Colon (tissue), 2 donors: ENCODE results near the gene MYO9B.
"Not testable (repeated sequence)": the region's sequence is repeated elsewhere in the genome, so short reads cannot be mapped to it uniquely, and the experiment has no call there.

Experiments
- FAIRE-seq: peaks from 2 replicates; lab custom pipeline; 2012; peaks lifted over from hg19 to GRCh38; lab: Jason Lieb, UNC
- donor health status: control.
- donor health status: control.

MYO9B gene

DNA sequence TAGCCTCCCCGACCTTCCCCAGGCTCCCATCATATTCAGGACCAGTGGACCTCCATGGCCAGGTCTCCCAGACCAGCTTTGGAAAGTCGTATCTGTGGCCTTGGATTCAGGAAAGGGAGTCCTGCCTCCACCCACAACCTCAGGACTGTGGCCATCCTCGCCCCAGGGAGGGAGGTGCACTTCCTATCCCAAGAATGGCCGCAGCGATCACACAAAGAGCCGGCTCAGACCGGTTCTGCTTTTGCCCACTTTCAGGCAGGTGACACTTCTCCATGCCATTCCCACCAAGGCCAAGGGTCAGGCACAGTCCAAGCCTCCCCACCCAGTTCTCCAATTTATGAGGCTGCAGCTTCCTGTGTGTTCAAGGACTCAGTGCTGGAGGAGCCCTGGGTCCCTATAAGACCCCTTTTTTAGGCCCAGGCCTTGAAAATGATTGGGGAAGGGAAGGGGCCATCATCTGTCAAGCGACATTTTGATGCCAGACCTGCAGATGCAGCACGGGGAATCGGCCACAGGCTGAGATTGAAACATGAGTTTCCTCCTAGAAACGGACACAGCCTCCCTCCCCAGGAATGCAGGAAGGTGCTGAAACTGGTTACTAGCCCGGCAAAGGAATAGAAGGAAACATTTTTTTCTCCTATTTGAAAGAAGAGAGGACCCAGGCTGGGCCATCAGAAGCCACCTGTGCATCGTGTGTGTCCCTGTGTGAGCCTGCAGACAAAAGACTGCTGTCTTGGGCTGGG lies 74.0 kb downstream of the MYO9B start:
- FAIRE-seq = no peak

DNA sequence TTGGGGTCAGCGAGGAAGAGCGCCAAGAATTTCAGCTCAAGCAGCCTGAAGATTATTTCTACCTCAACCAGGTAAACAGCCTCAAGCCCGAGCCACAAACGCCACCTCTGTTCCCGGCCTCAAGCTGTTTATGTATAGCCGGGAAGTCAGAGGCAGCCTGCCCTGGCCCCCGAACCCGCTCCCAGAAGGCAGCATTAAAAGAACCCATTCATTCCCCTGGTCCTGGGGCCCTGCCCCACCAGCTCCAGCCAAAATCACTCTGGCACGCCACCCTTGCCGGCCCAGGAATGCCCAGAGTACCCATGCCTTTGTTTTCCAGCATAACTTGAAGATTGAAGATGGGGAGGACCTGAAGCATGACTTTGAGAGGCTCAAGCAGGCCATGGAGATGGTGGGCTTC lies 78.4 kb downstream of the MYO9B start:
- no peak for FAIRE-seq

DNA sequence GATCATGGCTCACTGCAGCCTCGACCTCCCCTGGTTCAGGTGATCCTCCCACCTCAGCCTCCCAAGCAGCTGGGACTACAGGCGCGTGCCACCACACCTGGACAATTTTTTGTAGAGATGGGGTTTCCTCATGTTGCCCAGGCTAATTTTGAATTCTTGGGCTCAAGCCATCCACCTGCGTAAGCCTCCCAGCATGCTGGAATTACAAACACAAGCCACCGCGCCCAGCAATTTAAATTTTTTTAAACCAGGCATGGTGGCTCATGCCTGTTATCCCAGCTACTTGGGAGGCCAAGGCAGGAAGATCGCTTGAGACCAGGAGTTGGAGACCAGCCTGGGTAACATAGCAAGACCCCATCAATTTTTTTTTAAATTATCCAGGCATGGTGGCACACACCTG lies 79.7 kb downstream of the MYO9B start:
- FAIRE-seq = no peak

DNA sequence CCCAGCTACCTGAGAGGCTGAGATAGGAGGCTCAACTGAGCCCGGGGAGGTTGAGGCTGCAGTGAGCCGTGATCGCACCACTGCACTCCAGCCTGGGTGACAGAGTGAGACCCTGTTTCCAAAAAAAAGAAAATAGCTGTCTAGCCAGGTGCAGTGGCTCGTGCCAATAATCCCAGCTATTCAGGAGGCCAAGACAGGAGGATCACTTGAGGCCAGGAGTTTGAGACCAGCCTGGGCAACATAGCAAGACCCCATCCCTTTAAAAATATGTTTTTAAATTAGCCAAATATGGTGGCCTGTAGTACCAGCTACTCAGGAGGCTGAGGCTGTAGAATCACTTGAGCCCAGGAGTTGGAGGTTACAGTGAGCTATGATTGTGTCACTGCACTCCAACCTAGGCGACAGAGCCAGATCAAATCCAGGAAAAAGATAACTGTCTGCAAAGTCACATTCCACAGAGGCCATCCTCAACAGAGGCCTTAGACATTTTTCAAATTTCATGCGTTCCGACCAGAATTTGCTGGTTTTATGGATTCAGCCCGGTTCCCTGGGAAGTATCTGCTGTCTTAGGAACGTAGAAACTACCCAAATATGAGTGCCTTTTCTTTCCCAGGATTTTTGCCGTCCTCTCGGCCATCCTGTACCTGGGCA lies 80.8 kb downstream of the MYO9B start:
- no peak for FAIRE-seq

GRCh38 chr19:17156947-17157302 lies 81.3 kb downstream of the MYO9B start:
- no peak for FAIRE-seq

- no peak for FAIRE-seq
Observed at GRCh38 chr19:17158584-17158983, 83.0 kb downstream of the MYO9B start.

- FAIRE-seq = no peak
Observed at GRCh38 chr19:17159466-17160393, 84.2 kb downstream of the MYO9B start.

GRCh38 chr19:17160908-17161307 lies 85.3 kb downstream of the MYO9B start:
- no peak for FAIRE-seq

- not testable (repeated sequence) for FAIRE-seq
Observed at GRCh38 chr19:17162131-17162530, 86.6 kb downstream of the MYO9B start.

GRCh38 chr19:17162580-17162979 lies 87.0 kb downstream of the MYO9B start:
- FAIRE-seq = no peak

DNA sequence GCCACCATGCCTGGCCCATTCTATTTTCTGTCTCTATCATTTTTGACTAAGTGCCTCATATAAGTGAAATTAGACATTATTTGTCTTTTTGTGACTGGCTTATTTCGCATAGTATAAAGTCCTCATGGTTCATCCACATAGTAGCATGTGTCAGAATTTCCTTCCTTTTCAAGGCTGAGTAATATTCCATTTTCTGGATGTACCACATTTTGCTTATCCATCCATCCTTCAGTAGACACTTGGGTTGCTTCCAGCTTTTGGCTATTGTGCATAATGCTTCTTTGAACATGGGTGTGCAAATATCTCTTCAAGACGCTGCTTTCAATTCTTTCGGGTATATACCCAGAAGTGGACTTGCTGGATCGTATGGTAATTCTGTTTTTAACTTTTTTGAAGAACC lies 88.1 kb downstream of the MYO9B start:
- no peak for FAIRE-seq

DNA sequence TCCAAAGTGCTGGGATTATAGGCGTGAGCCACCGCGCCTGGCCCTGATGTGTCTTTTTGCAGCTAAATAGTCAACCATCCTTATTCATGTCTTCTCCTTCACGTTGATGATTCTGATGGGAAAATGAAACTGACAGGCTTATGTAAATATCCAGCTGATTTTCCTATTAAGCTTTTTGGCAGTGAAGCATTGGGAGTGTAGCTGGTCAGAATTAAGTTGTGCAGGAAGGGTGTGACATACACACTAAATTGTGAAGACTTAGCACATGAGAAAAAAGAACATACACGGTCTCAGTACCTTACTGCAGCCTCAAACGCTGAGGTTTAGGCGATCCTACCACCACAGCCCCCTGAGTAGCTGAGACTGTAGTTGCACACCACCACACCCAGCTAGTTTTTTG lies 89.1 kb downstream of the MYO9B start:
- no peak for FAIRE-seq

GRCh38 chr19:17165715-17166114 lies 90.1 kb downstream of the MYO9B start:
- no peak for FAIRE-seq

DNA sequence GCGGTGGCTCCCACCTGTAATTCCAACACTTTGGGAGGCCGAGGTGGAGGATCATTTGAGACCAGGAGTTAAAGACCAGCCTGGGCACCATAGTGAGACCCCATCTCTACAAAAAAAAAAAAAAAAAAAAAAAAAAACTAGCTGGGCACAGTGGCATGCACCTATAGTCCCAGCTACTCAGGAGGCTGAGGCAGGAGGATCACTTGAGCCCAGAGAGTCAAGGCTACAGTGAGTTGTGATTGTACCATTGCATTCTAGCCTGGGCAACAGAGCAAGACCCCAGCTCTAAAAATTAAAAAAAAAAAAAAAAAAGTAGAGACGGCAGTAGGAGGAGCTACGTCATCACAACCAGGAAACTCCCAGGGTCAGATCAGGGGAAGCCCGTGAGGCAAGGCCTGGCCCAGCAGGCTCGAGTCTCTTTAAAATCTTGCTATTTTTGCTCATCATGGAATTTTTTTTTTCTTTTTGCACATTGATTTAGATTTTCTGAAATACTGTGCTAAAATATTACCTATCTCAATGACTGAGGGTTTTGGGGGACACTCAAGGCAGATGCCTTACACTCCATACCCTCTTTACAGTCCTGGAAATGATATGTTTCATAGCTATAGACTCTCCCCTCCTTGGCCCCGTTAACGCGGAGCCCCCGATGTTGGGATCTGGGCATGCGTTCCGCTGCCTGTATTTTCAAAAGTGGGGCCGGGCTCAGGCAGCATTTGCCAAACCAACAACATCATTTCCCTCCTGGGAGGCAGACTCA lies 95.1 kb downstream of the MYO9B start:
- FAIRE-seq = no peak

DNA sequence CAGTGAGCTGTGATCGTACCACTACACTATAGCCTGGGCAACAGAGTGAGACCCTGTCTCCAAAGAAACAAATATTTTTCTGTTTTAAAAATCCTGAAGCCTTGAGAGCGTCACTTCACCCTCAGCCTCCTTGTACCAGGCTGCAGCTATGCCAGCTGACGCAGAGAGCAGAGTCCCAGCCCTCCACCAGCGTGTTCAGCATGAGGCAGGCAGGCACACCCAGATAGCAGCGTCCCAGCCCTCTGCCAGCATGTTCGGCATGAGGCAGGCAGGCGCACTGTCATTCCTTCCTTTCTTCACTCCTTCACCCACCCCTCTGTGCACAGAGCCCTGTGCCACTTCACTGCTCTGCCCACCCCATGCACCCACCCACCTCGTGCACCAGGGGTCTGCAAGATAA lies 96.3 kb downstream of the MYO9B start:
- no peak for FAIRE-seq

DNA sequence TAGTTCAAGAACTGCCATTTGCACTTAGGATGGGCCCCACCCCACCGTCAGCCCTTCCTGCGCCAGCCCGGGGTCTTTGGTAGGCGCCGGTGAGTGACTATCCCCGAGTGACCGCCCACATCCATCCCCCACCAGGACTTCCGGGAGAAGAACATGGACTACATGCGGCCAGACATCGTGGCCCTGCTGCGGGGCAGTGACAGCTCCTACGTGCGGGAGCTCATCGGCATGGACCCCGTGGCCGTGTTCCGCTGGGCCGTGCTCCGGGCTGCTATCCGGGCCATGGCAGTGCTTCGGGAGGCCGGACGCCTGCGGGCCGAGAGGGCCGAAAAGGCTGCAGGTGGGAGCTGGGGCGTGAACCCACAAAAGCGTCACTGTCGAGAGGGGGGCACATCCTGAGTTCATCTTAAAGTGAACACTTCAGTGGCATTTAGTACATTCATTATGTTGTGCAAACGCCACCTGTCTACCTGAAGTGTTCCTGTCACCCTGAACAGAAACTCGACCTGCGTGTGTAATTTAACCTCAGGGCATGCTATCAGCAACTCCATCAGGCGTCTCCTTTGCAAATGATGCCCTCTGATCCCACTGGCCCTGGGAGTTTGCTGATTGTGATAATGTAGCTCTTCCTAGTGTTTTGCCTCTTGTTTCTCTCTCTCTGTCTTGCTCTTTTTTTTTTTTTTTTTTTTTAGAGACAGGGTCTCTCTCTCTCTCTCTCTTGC lies 97.2 kb downstream of the MYO9B start:
- no peak for FAIRE-seq

- FAIRE-seq = no peak
Observed at GRCh38 chr19:17178291-17178690, 102.7 kb downstream of the MYO9B start.

GRCh38 chr19:17180997-17181702 lies 105.6 kb downstream of the MYO9B start:
- no peak for FAIRE-seq

DNA sequence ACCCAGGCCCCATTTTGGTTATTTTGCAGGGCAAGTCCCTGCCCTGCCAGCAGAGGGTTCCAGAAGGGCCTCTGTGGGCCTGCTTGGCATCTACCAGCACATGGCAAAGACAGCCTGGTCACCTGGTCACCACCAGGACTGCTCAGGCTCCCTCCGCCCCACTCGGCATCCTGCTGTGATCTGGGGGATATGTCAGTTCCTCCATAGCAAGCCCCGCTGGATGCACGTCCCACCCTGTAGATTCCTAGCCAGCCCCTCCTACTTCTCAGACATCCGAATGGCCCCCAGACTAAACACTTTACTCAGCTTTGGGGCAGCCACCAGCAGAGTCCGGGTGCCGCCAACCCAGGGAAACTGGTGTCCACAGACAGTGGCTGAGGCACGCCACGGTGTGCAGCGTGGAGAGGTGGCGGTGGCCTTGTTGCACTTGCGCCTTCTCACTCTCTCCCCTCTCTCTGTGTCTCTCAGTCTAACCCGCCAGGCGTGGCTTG lies 107.7 kb downstream of the MYO9B start:
- no peak for FAIRE-seq

GRCh38 chr19:17183858-17184321 lies 108.3 kb downstream of the MYO9B start:
- FAIRE-seq = no peak
